ENCODE measurements around the gene CHMP4B. TPM values are rescaled to one million over a fixed set of nuclear protein-coding genes. Genes with fewer than 3 reads are reported as not detected.

CHMP4B gene
- total RNA-seq, 2 experiments from 2014 or later, result 44.2 to 49.3 TPM

DNA sequence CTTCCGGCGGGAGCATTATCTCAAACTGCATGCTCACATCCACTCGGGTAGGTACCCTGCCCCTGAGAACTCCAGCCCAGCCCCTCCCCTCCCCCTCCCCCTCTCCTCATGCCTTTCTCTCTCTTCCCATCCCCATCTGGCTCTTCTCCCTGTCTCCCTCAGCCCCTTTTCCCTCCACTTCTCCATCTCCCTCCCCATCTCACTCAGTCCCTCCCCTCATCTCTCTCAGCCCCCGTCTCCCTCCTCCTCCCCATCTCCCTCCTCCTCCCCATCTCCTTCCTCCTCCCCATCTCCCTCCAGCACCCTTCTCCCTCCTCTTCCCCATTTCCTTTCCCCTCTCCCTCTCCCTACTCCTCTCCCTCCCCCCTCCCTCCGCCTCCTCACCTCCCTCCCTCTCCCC, 27.3 kb upstream of the CHMP4B start:
- Histone ChIP-seq H3K36me3 (ENCODE audit: insufficient read depth, low read length) (peaks cover 3% of the 10 kb centered on the region), H3K9me3 (ENCODE audit: control insufficient read depth in 1 of 2, insufficient read depth in 1 of 2, low read length in 2 of 2) (no peaks in the 10 kb centered on the region), H3K4me3 (ENCODE audit: low read length) (no peak overlapping the region), H3K27ac (ENCODE audit: low read depth in 1 of 2, low read length in 2 of 2) (no peak overlapping the region), H3K4me1 (ENCODE audit: insufficient read depth, low read length) (peaks cover 17% of the 10 kb centered on the region), H3K27me3 (ENCODE audit: control insufficient read depth in 1 of 2, insufficient read depth in 2 of 2, low read length in 2 of 2) (no peaks in the 10 kb centered on the region)
- Mint-ChIP-seq H3K27me3 (no peaks in the 10 kb centered on the region), H3K9me3 (no peaks in the 10 kb centered on the region), H3K4me3 (no peak overlapping the region), H3K4me1 (ENCODE audit: low read depth) (peaks cover 15% of the 10 kb centered on the region), H3K36me3 (ENCODE audit: low read depth) (peaks cover 31% of the 10 kb centered on the region), H3K27ac (no peak overlapping the region)
- TF ChIP-seq, protein P1, sequence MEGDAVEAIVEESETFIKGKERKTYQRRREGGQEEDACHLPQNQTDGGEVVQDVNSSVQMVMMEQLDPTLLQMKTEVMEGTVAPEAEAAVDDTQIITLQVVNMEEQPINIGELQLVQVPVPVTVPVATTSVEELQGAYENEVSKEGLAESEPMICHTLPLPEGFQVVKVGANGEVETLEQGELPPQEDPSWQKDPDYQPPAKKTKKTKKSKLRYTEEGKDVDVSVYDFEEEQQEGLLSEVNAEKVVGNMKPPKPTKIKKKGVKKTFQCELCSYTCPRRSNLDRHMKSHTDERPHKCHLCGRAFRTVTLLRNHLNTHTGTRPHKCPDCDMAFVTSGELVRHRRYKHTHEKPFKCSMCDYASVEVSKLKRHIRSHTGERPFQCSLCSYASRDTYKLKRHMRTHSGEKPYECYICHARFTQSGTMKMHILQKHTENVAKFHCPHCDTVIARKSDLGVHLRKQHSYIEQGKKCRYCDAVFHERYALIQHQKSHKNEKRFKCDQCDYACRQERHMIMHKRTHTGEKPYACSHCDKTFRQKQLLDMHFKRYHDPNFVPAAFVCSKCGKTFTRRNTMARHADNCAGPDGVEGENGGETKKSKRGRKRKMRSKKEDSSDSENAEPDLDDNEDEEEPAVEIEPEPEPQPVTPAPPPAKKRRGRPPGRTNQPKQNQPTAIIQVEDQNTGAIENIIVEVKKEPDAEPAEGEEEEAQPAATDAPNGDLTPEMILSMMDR (IDR thresholded peaks at IDR 0.05), result no peak
- ChIA-PET CTCF (no interaction called here), POLR2A (no interaction called here)
- intact Hi-C loops (cut with DNase I, micrococcal nuclease), result no loop called here
- DNase-seq, result no peak
- no peak for ATAC-seq (ENCODE audit: poor library complexity)

DNA sequence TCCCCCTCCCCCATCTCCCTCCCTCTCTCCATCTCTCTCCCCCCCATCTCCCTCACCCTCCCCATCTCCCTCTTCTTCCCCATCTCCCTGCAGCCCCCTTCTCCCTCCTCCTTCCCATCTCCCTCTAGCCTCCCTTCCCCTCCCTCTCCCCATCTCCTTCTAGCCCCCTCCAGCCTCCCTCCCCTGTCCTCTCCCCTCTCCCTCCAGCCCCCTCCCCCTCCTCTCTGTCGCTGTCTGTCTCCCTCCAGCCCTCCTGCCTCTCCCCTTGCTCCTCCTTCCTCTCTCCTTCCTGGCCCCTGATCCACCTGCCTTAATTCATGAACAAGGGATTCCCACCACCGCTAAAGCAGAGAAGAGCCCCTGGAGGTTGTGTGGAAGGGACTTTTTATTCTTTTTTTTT, 26.9 kb upstream of the CHMP4B start:
- peaks cover 11% of the 10 kb centered on the region for H3K4me1 Mint-ChIP-seq (ENCODE audit: low read depth)
- Histone ChIP-seq H3K4me1 (ENCODE audit: insufficient read depth, low read length) (peaks cover 17% of the 10 kb centered on the region), H3K27me3 (ENCODE audit: control insufficient read depth in 1 of 2, insufficient read depth in 2 of 2, low read length in 2 of 2) (no peaks in the 10 kb centered on the region), H3K36me3 (ENCODE audit: insufficient read depth, low read length) (peaks cover 4% of the 10 kb centered on the region), H3K9me3 (ENCODE audit: control insufficient read depth in 1 of 2, insufficient read depth in 1 of 2, low read length in 2 of 2) (no peaks in the 10 kb centered on the region), H3K4me3 (ENCODE audit: low read length) (no peak overlapping the region), H3K27ac (ENCODE audit: low read depth in 1 of 2, low read length in 2 of 2) (no peak overlapping the region)
- intact Hi-C loops (cut with DNase I, micrococcal nuclease), result no loop called here
- TF ChIP-seq, protein P1 (IDR thresholded peaks at IDR 0.05), result no peak
- no peak overlapping the region for H3K4me3 Mint-ChIP-seq
- no peaks in the 10 kb centered on the region for H3K27me3 Mint-ChIP-seq
- ATAC-seq (ENCODE audit: poor library complexity) (no peak), DNase-seq (no peak)
- CTCF ChIA-PET, result no interaction called here
- peaks cover 31% of the 10 kb centered on the region for H3K36me3 Mint-ChIP-seq (ENCODE audit: low read depth)
- H3K27ac Mint-ChIP-seq, result no peak overlapping the region
- POLR2A ChIA-PET, result no interaction called here
- no peaks in the 10 kb centered on the region for H3K9me3 Mint-ChIP-seq

DNA sequence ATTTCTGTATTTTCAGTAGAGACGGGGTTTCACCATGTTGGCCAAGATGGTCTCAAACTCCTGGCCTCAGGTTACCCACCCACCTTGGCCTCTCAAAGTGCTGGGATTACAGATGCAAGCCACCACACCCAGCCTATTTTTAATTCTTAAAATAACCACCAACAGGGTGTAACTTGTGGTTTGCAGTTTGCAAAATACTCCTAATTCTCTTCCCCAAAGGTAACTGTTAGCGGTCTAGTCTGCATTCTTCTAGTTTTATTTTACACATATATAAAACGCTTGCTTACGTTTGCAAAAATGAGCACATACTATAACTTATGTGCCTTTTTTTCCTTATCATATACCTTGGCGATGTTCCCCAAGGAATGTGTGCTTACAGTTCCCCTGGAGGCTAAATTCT, 25.6 kb upstream of the CHMP4B start:
- ChIA-PET POLR2A (no interaction called here), CTCF (no interaction called here)
- Mint-ChIP-seq H3K4me3 (no peak overlapping the region), H3K9me3 (no peaks in the 10 kb centered on the region), H3K36me3 (ENCODE audit: low read depth) (peaks cover 27% of the 10 kb centered on the region), H3K27ac (no peak overlapping the region), H3K4me1 (ENCODE audit: low read depth) (peaks cover 11% of the 10 kb centered on the region), H3K27me3 (no peaks in the 10 kb centered on the region)
- Histone ChIP-seq H3K9me3 (ENCODE audit: control insufficient read depth in 1 of 2, insufficient read depth in 1 of 2, low read length in 2 of 2) (no peaks in the 10 kb centered on the region), H3K27me3 (ENCODE audit: control insufficient read depth in 1 of 2, insufficient read depth in 2 of 2, low read length in 2 of 2) (no peaks in the 10 kb centered on the region), H3K4me1 (ENCODE audit: insufficient read depth, low read length) (peaks cover 14% of the 10 kb centered on the region), H3K27ac (ENCODE audit: low read depth in 1 of 2, low read length in 2 of 2) (no peak overlapping the region), H3K4me3 (ENCODE audit: low read length) (no peak overlapping the region), H3K36me3 (ENCODE audit: insufficient read depth, low read length) (peaks cover 9% of the 10 kb centered on the region)
- ATAC-seq (ENCODE audit: poor library complexity) (no peak), DNase-seq (peak in 1 of 14 experiments; percentile 16)
- TF ChIP-seq, protein P1 (IDR thresholded peaks at IDR 0.05), result no peak
- intact Hi-C loops (cut with DNase I, micrococcal nuclease), result no loop called here
